ENCODE measurements around the gene CLDN20. TPM values are rescaled to one million over a fixed set of nuclear protein-coding genes. Genes with fewer than 3 reads are reported as not detected.
A peak's percentile ranks its signal among the peaks of the same experiment; 100 is the strongest.
"Not testable (repeated sequence)": the region's sequence is repeated elsewhere in the genome, so short reads cannot be mapped to it uniquely, and the experiment has no call there.

The CLDN20 gene
- total RNA-seq, 2 donors from 2014 or later, result not detected

DNA sequence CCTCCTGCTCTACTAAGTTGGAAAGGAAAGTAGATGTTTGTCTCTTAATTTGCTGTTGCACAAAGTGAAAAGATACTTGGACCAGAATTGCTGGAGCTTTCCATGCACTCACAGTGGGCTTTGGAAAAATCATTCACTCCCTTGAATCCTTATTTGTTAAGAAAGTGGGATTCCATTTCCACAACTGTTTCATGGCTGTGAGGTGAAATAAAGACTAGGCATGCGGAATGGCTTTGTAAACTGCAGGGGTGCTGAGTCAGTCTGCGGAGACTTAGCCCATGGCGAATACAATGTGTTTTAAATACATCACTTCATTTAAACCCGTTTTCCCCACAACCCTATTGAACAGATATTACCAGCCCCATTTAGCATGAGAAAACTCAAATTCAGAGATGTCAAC is 36.8 kb upstream of the CLDN20 start:
- Histone ChIP-seq H3K4me1 (ENCODE audit: control insufficient read depth in 1 of 2, low read depth in 2 of 2) (peaks cover 0 to 19% of the 10 kb centered on the region in 2 donors), H3K27me3 (replicated peaks; ENCODE audit: insufficient read depth) (no peaks in the 10 kb centered on the region), H3K9me3 (no peaks in the 10 kb centered on the region), H3K36me3 (no peaks in the 10 kb centered on the region), H3K27ac (no peak overlapping the region), H3K4me3 (no peak overlapping the region)
- DNase-seq (ENCODE audit: low spot score) (no peak), ATAC-seq (ENCODE audit: insufficient number of reproducible peaks, low FRiP score, low read depth) (no peak)
- TF ChIP-seq, protein P1, sequence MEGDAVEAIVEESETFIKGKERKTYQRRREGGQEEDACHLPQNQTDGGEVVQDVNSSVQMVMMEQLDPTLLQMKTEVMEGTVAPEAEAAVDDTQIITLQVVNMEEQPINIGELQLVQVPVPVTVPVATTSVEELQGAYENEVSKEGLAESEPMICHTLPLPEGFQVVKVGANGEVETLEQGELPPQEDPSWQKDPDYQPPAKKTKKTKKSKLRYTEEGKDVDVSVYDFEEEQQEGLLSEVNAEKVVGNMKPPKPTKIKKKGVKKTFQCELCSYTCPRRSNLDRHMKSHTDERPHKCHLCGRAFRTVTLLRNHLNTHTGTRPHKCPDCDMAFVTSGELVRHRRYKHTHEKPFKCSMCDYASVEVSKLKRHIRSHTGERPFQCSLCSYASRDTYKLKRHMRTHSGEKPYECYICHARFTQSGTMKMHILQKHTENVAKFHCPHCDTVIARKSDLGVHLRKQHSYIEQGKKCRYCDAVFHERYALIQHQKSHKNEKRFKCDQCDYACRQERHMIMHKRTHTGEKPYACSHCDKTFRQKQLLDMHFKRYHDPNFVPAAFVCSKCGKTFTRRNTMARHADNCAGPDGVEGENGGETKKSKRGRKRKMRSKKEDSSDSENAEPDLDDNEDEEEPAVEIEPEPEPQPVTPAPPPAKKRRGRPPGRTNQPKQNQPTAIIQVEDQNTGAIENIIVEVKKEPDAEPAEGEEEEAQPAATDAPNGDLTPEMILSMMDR (IDR thresholded peaks at IDR 0.05), result no peak

- Histone ChIP-seq H3K36me3 (no peaks in the 10 kb centered on the region), H3K9me3 (no peaks in the 10 kb centered on the region), H3K4me3 (peak overlapping the region; percentile 56), H3K4me1 (ENCODE audit: control insufficient read depth in 1 of 2, low read depth in 2 of 2) (peaks cover 0 to 19% of the 10 kb centered on the region in 2 donors), H3K27ac (peak overlapping the region; percentile 33 to 43), H3K27me3 (replicated peaks; ENCODE audit: insufficient read depth) (no peaks in the 10 kb centered on the region)
- no peak for ATAC-seq (ENCODE audit: insufficient number of reproducible peaks, low FRiP score, low read depth)
- TF ChIP-seq, protein P1 (IDR thresholded peaks at IDR 0.05), result no peak
- no peak for DNase-seq (ENCODE audit: low spot score)
These were observed 35.2 kb upstream of the CLDN20 start for GRCh38 chr6:155228546-155229166.

GRCh38 chr6:155230975-155231374 is 32.8 kb upstream of the CLDN20 start:
- not testable (repeated sequence) for H3K27me3 ChIP-seq (replicated peaks; ENCODE audit: insufficient read depth); H3K36me3 ChIP-seq; H3K9me3 ChIP-seq; DNase-seq (ENCODE audit: low spot score); H3K4me3 ChIP-seq; ATAC-seq (ENCODE audit: insufficient number of reproducible peaks, low FRiP score, low read depth); H3K27ac ChIP-seq
- peaks cover 0 to 19% of the 10 kb centered on the region in 2 donors for H3K4me1 ChIP-seq (ENCODE audit: control insufficient read depth in 1 of 2, low read depth in 2 of 2)

DNA sequence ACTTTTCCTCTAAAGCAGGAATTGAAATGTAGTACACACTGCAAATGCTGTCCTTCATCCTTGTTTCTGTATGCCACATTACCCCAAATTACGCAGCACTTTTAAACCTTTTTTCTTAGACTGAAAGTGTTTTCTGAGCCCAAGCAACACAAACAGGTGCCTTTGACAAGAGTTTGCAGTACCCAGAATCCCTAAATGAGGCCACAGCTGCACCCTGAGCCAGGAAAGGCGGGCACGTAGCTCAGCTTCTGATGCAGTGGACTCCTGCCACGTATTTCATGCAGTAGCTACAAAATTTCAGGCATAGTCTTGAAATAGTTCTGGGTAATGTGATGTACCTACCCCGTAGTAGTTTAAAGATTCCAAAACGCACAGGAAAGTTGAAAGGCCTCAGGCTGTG is 31.0 kb upstream of the CLDN20 start:
- DNase-seq (ENCODE audit: low spot score) (no peak), ATAC-seq (ENCODE audit: insufficient number of reproducible peaks, low FRiP score, low read depth) (no peak)
- TF ChIP-seq, protein P1 (IDR thresholded peaks at IDR 0.05), result no peak
- no peaks in the 10 kb centered on the region for H3K27me3 ChIP-seq (replicated peaks; ENCODE audit: insufficient read depth)
- no peaks in the 10 kb centered on the region for H3K9me3 ChIP-seq
- H3K36me3 ChIP-seq, result no peaks in the 10 kb centered on the region
- peaks cover 0 to 14% of the 10 kb centered on the region in 2 donors for H3K4me1 ChIP-seq (ENCODE audit: control insufficient read depth in 1 of 2, low read depth in 2 of 2)
- H3K27ac ChIP-seq, result no peak overlapping the region
- H3K4me3 ChIP-seq, result no peak overlapping the region

DNA sequence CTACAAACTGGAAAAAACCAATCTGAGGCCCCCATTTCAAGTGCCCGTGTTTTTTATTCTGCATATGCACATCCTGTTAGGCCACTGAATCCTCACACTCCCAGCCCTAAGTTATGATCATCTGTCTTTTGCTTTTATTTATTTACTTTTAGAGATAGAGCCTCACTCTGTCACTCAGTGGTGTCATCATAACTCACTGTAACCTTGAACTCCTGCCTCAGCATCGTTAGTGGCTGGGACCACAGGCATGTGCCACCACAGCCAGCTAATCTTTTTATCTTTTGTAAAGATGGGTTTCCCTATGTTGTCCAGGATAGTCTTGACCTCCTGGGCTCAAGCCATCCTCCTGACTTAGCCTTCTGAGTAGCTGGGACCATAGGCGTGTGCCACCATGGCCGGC is 29.6 kb upstream of the CLDN20 start:
- H3K4me3 ChIP-seq, result no peak overlapping the region
- no peaks in the 10 kb centered on the region for H3K27me3 ChIP-seq (replicated peaks; ENCODE audit: insufficient read depth)
- peaks cover 0 to under 1% of the 10 kb centered on the region in 2 donors for H3K4me1 ChIP-seq (ENCODE audit: control insufficient read depth in 1 of 2, low read depth in 2 of 2)
- TF ChIP-seq, protein P1 (IDR thresholded peaks at IDR 0.05), result no peak
- ATAC-seq (ENCODE audit: insufficient number of reproducible peaks, low FRiP score, low read depth), result no peak
- H3K9me3 ChIP-seq, result no peaks in the 10 kb centered on the region
- H3K27ac ChIP-seq, result no peak overlapping the region
- H3K36me3 ChIP-seq, result no peaks in the 10 kb centered on the region
- no peak for DNase-seq (ENCODE audit: low spot score)

DNA sequence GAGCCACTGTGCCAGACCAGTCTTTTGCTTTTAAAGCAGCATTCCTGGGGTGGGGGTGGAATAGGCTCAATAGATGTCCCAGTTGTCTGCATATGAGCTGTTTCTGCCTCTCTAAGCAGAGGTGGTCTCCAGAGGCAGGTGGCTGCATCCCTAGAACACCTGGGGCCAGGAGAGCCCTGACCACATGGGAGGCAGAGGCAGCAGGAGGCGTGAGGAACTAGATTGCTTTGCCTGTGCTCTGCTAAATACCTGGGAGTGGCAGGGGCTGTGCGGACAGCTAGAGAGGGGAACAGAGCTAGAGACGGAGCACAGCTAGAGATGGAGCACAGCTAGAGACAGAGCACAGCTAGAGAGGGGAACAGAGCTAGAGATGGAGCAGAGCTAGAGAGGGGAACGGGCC is 29.1 kb upstream of the CLDN20 start:
- ATAC-seq (ENCODE audit: insufficient number of reproducible peaks, low FRiP score, low read depth), result no peak
- TF ChIP-seq, protein P1 (IDR thresholded peaks at IDR 0.05), result no peak
- Histone ChIP-seq H3K9me3 (no peaks in the 10 kb centered on the region), H3K27me3 (replicated peaks; ENCODE audit: insufficient read depth) (no peaks in the 10 kb centered on the region), H3K36me3 (no peaks in the 10 kb centered on the region), H3K27ac (no peak overlapping the region), H3K4me1 (ENCODE audit: control insufficient read depth in 1 of 2, low read depth in 2 of 2) (no peaks in the 10 kb centered on the region), H3K4me3 (no peak overlapping the region)
- no peak for DNase-seq (ENCODE audit: low spot score)

All from thoracic aorta (tissue), 2 donors.